Activated CD8-positive, alpha-beta memory T cell treated with anti-CD3 and anti-CD28 coated beads, Interleukin-2, amount 50 U/mL, for 4 hours (primary cell): Measurements from ENCODE around the gene NPTX2.
"Not testable (repeated sequence)": the region's sequence is repeated elsewhere in the genome, so short reads cannot be mapped to it uniquely, and the experiment has no call there.

Source experiments
- DNase-seq: peaks from one replicate; pipeline ENCODE4 v3.0.0-alpha.2; 2020

Gene NPTX2

GRCh38 chr7:98617051-98617959 is at the start of gene NPTX2:
TSS of gene NPTX2 (plus strand) at chr7:98617285. CDS start at chr7:98617462, 177 bp downstream.
- DNase-seq = no peak

GRCh38 chr7:98567991-98568390 is 49.1 kb upstream of the NPTX2 start:
- no peak for DNase-seq

GRCh38 chr7:98568891-98569290 is 48.2 kb upstream of the NPTX2 start:
- DNase-seq = no peak

- DNase-seq = no peak
These were observed 47.3 kb upstream of the NPTX2 start for GRCh38 chr7:98569691-98570337.

GRCh38 chr7:98571006-98571405 is 46.1 kb upstream of the NPTX2 start:
- DNase-seq = no peak

- no peak for DNase-seq
These were observed 45.1 kb upstream of the NPTX2 start for GRCh38 chr7:98571986-98572385.

- DNase-seq = not testable (repeated sequence)
These were observed 44.4 kb upstream of the NPTX2 start for GRCh38 chr7:98572716-98573115.

GRCh38 chr7:98573816-98574215 is 43.3 kb upstream of the NPTX2 start:
- no peak for DNase-seq

GRCh38 chr7:98575878-98576277 is 41.2 kb upstream of the NPTX2 start:
- no peak for DNase-seq

GRCh38 chr7:98584830-98585229 is 32.3 kb upstream of the NPTX2 start:
- no peak for DNase-seq

- DNase-seq = no peak
These were observed 25.2 kb upstream of the NPTX2 start for GRCh38 chr7:98591926-98592325.

GRCh38 chr7:98594348-98594747 is 22.7 kb upstream of the NPTX2 start:
- no peak for DNase-seq

GRCh38 chr7:98594787-98595186 is 22.3 kb upstream of the NPTX2 start:
- no peak for DNase-seq

GRCh38 chr7:98598846-98599615 is 18.1 kb upstream of the NPTX2 start:
- DNase-seq = no peak

- DNase-seq = no peak
These were observed 17.2 kb upstream of the NPTX2 start for GRCh38 chr7:98599886-98600285.

- no peak for DNase-seq
These were observed 14.2 kb upstream of the NPTX2 start for GRCh38 chr7:98602755-98603398.

GRCh38 chr7:98603399-98603788 is 13.7 kb upstream of the NPTX2 start:
- DNase-seq = no peak

GRCh38 chr7:98613601-98614425 is 3.3 kb upstream of the NPTX2 start:
- no peak for DNase-seq

GRCh38 chr7:98616381-98617050 is 569 bp upstream of the NPTX2 start:
- no peak for DNase-seq

- DNase-seq = no peak
These were observed 904 bp downstream of the NPTX2 start for GRCh38 chr7:98617960-98618418.

- no peak for DNase-seq
These were observed 1.7 kb downstream of the NPTX2 start for GRCh38 chr7:98618786-98619185.
